ENCODE data around the gene KCNK7.
A peak's percentile ranks its signal among the peaks of the same experiment; 100 is the strongest.

KCNK7 gene

GRCh38 chr11:65574811-65575567, 20.6 kb downstream of the KCNK7 start:
- H3K4me3 ChIP-seq (ENCODE audit: insufficient read depth, low read length, poor library complexity, severe bottlenecking): peak overlapping the region; percentile 62
- TF ChIP-seq EZH2phosphoT487 (conservative IDR thresholded peaks at IDR 0.05; ENCODE audit: low read length): no peak
- TF ChIP-seq, protein P1, sequence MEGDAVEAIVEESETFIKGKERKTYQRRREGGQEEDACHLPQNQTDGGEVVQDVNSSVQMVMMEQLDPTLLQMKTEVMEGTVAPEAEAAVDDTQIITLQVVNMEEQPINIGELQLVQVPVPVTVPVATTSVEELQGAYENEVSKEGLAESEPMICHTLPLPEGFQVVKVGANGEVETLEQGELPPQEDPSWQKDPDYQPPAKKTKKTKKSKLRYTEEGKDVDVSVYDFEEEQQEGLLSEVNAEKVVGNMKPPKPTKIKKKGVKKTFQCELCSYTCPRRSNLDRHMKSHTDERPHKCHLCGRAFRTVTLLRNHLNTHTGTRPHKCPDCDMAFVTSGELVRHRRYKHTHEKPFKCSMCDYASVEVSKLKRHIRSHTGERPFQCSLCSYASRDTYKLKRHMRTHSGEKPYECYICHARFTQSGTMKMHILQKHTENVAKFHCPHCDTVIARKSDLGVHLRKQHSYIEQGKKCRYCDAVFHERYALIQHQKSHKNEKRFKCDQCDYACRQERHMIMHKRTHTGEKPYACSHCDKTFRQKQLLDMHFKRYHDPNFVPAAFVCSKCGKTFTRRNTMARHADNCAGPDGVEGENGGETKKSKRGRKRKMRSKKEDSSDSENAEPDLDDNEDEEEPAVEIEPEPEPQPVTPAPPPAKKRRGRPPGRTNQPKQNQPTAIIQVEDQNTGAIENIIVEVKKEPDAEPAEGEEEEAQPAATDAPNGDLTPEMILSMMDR (IDR thresholded peaks at IDR 0.05; ENCODE audit: insufficient read depth, low read length, poor library complexity, severe bottlenecking): no peak
- no peaks in the 10 kb centered on the region for H3K27me3 ChIP-seq (ENCODE audit: low read length)
- H4K20me1 ChIP-seq (ENCODE audit: low read depth, low read length): no peaks in the 10 kb centered on the region
- H3K9me3 ChIP-seq (ENCODE audit: insufficient read depth, low read length): no peaks in the 10 kb centered on the region
- peak overlapping the region; percentile 74 for H3K27ac ChIP-seq (ENCODE audit: low read depth, low read length)
- H3F3A ChIP-seq (ENCODE audit: insufficient read depth): peaks cover 11% of the 10 kb centered on the region
- H3K79me2 ChIP-seq (ENCODE audit: insufficient read depth, low read length): peaks cover 6% of the 10 kb centered on the region; the same call in 1 of the 2 replicates
- no peaks in the 10 kb centered on the region for H3K36me3 ChIP-seq (ENCODE audit: low read length)
- no peaks in the 10 kb centered on the region for H3K9me2 ChIP-seq (replicated peaks; ENCODE audit: insufficient read depth, low read length)
- peak overlapping the region; percentile 43 for H2AFZ ChIP-seq (ENCODE audit: low read depth, low read length, severe bottlenecking)
- peak overlapping the region; percentile 84 for H3K9ac ChIP-seq (ENCODE audit: low read length)
- H3K4me2 ChIP-seq (ENCODE audit: low read depth, low read length, poor library complexity, severe bottlenecking): peak overlapping the region; percentile 73

- H3F3A ChIP-seq (ENCODE audit: insufficient read depth): peaks cover 11% of the 10 kb centered on the region
- peak overlapping the region; percentile 43 for H2AFZ ChIP-seq (ENCODE audit: low read depth, low read length, severe bottlenecking)
- H3K9me3 ChIP-seq (ENCODE audit: insufficient read depth, low read length): no peaks in the 10 kb centered on the region
- H3K27ac ChIP-seq (ENCODE audit: low read depth, low read length): peak overlapping the region; percentile 74
- no peaks in the 10 kb centered on the region for H3K36me3 ChIP-seq (ENCODE audit: low read length)
- TF ChIP-seq, protein P1 (IDR thresholded peaks at IDR 0.05; ENCODE audit: insufficient read depth, low read length, poor library complexity, severe bottlenecking): peak; percentile 64
- TF ChIP-seq EZH2phosphoT487 (conservative IDR thresholded peaks at IDR 0.05; ENCODE audit: low read length): no peak
- H4K20me1 ChIP-seq (ENCODE audit: low read depth, low read length): no peaks in the 10 kb centered on the region
- H3K9me2 ChIP-seq (replicated peaks; ENCODE audit: insufficient read depth, low read length): no peaks in the 10 kb centered on the region
- H3K4me2 ChIP-seq (ENCODE audit: low read depth, low read length, poor library complexity, severe bottlenecking): peak overlapping the region; percentile 97
- H3K79me2 ChIP-seq (ENCODE audit: insufficient read depth, low read length): peaks cover 10% of the 10 kb centered on the region; the same call in 1 of the 2 replicates
- H3K4me3 ChIP-seq (ENCODE audit: insufficient read depth, low read length, poor library complexity, severe bottlenecking): peak overlapping the region; percentile 62
- peak overlapping the region; percentile 84 for H3K9ac ChIP-seq (ENCODE audit: low read length)
- H3K27me3 ChIP-seq (ENCODE audit: low read length): no peaks in the 10 kb centered on the region
These were observed 21.3 kb downstream of the KCNK7 start for GRCh38 chr11:65574109-65574810.

DNA sequence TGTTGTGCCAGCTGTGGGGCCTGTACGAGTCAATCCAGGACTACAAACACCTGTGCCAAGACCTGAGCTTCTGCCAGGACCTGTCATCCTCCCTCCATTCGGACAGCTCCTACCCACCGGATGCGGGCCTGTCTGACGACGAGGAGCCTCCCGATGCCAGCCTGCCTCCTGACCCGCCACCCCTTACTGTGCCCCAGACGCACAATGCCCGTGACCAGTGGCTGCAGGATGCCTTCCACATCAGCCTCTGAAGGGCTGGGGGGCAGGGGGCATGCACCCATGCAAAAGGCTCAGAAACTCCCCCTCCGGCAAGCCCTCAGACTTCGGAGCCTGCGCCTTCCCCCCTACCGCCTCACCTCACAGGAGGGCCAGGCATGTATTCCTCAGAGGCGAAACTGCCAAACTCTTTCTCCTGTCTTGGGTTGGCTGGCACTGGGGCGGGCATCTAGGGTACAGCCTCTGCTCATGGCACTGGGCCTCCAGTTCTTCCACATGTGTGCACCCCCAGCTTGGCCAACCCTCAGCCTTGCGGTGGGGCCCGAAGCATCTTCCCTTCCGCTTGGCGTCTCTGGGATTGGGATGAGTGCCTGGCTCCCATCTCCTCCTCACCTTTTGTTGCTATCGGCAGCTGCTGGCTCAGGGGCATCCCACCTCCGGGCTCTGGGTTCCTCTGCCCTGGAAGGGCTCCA, 22.1 kb downstream of the KCNK7 start:
- TF ChIP-seq, protein P1 (IDR thresholded peaks at IDR 0.05; ENCODE audit: insufficient read depth, low read length, poor library complexity, severe bottlenecking): no peak
- no peak for TF ChIP-seq EZH2phosphoT487 (conservative IDR thresholded peaks at IDR 0.05; ENCODE audit: low read length)
- peak overlapping the region; percentile 84 for H3K9ac ChIP-seq (ENCODE audit: low read length)

More for the DNA sequence above, 22.1 kb downstream of the KCNK7 start:
- Histone ChIP-seq H3K4me3 (ENCODE audit: insufficient read depth, low read length, poor library complexity, severe bottlenecking) (peak overlapping the region; percentile 43), H3F3A (ENCODE audit: insufficient read depth) (peaks cover 11% of the 10 kb centered on the region), H3K36me3 (ENCODE audit: low read length) (no peaks in the 10 kb centered on the region), H4K20me1 (ENCODE audit: low read depth, low read length) (no peaks in the 10 kb centered on the region), H3K27me3 (ENCODE audit: low read length) (no peaks in the 10 kb centered on the region), H3K9me2 (replicated peaks; ENCODE audit: insufficient read depth, low read length) (no peaks in the 10 kb centered on the region), H2AFZ (ENCODE audit: low read depth, low read length, severe bottlenecking) (no peak overlapping the region), H3K9me3 (ENCODE audit: insufficient read depth, low read length) (no peaks in the 10 kb centered on the region), H3K4me2 (ENCODE audit: low read depth, low read length, poor library complexity, severe bottlenecking) (peak overlapping the region; percentile 97), H3K79me2 (ENCODE audit: insufficient read depth, low read length) (peaks cover 18% of the 10 kb centered on the region; the same call in 1 of the 2 replicates), H3K27ac (ENCODE audit: low read depth, low read length) (no peak overlapping the region)
